Stimulated activated CD4-positive, alpha-beta T cell treated with anti-CD3 and anti-CD28 coated beads, TNF-alpha, amount 100 ng/mL, for 1 hour (primary cell): ENCODE measurements around the gene PARD3.

Experiments
- DNase-seq, 3 donors: peaks; one replicate each; pipeline ENCODE4 v3.0.0-alpha.2; 2020; ENCODE audit warnings: low read depth in 3 of 3, low spot score in 1 of 3

Gene PARD3

GRCh38 chr10:34548466-34548865, 266.6 kb downstream of the PARD3 start:
- no peak for DNase-seq

- DNase-seq: no peak
These were observed 267.4 kb downstream of the PARD3 start for GRCh38 chr10:34547695-34548094.

GRCh38 chr10:34547291-34547690, 267.8 kb downstream of the PARD3 start:
- DNase-seq: no peak

GRCh38 chr10:34544400-34544799, 270.7 kb downstream of the PARD3 start:
- no peak for DNase-seq

GRCh38 chr10:34543716-34544115, 271.4 kb downstream of the PARD3 start:
- DNase-seq: no peak

- DNase-seq: no peak
These were observed 274.6 kb downstream of the PARD3 start for GRCh38 chr10:34540492-34540891.

GRCh38 chr10:34539533-34540315, 275.4 kb downstream of the PARD3 start:
- no peak for DNase-seq

GRCh38 chr10:34538281-34538829, 276.7 kb downstream of the PARD3 start:
- DNase-seq: no peak

GRCh38 chr10:34537629-34538231, 277.4 kb downstream of the PARD3 start:
- no peak for DNase-seq

GRCh38 chr10:34535872-34536271, 279.2 kb downstream of the PARD3 start:
- DNase-seq: no peak

GRCh38 chr10:34530778-34531177, 284.3 kb downstream of the PARD3 start:
- DNase-seq: no peak

- no peak for DNase-seq
These were observed 286.8 kb downstream of the PARD3 start for GRCh38 chr10:34528320-34528719.

GRCh38 chr10:34526758-34527730, 288.1 kb downstream of the PARD3 start:
- no peak for DNase-seq

GRCh38 chr10:34526186-34526585, 288.9 kb downstream of the PARD3 start:
- no peak for DNase-seq

- no peak for DNase-seq
These were observed 290.6 kb downstream of the PARD3 start for GRCh38 chr10:34524369-34525091.

GRCh38 chr10:34523017-34523767, 291.9 kb downstream of the PARD3 start:
- DNase-seq: no peak

- DNase-seq: no peak
These were observed 292.6 kb downstream of the PARD3 start for GRCh38 chr10:34522546-34522945.

GRCh38 chr10:34520510-34520909, 294.6 kb downstream of the PARD3 start:
- DNase-seq: no peak

GRCh38 chr10:34520084-34520483, 295.0 kb downstream of the PARD3 start:
- no peak for DNase-seq

- no peak for DNase-seq
These were observed 300.8 kb downstream of the PARD3 start for GRCh38 chr10:34514290-34514689.
